HepG2 (cell line): ENCODE results near the gene LTB4R. TPM values are rescaled to one million over a fixed set of nuclear protein-coding genes. Genes with fewer than 3 reads are reported as not detected.

Experiments used
- CENPBD1 ChIP-seq: sonication (generic); formaldehyde crosslinking; IDR thresholded peaks from 2 replicates; pipeline ENCODE4 v1.8.0; 2022; ENCODE audit warnings: missing genetic modification reagents, low read depth, mild to moderate bottlenecking, borderline replicate concordance
- CENPT ChIP-seq: sonication (generic); formaldehyde crosslinking; IDR thresholded peaks from 2 replicates; pipeline ENCODE4 v1.8.0; 2022; ENCODE audit warnings: low read depth, mild to moderate bottlenecking, moderate library complexity, missing genetic modification reagents
- ERF ChIP-seq: IDR thresholded peaks from 2 replicates; pipeline ENCODE4 v1.6.1; 2018; ENCODE audit warnings: missing biosample characterization, missing genetic modification reagents
- KLF9 ChIP-seq: IDR thresholded peaks from 2 replicates; pipeline ENCODE4 v1.6.1; 2016; ENCODE audit warnings: low read depth
- MAZ ChIP-seq, 2 experiments: sonication (generic) in 1 of 2; formaldehyde crosslinking in 1 of 2; IDR thresholded peaks; 2 replicates each; pipeline versions ENCODE4 v1.5.0 to v1.6.1; 2012 to 2020; ENCODE audit warnings: low read depth in 2 of 2, mild to moderate bottlenecking in 2 of 2, borderline replicate concordance in 1 of 2, improper control_type of control experiment in 1 of 2, low read length in 1 of 2, missing genetic modification reagents in 1 of 2, moderate library complexity in 1 of 2
- MEF2D ChIP-seq: sonication (generic); formaldehyde crosslinking; IDR thresholded peaks from 2 replicates; pipeline ENCODE4 v1.5.1; 2020; ENCODE audit warnings: mild to moderate bottlenecking, missing genetic modification reagents
- MIER3 ChIP-seq: IDR thresholded peaks from 2 replicates; pipeline ENCODE4 v1.6.1; 2016; ENCODE audit warnings: missing compliant biosample characterization, borderline replicate concordance
- NR1H2 ChIP-seq: sonication (generic); formaldehyde crosslinking; IDR thresholded peaks from 2 replicates; pipeline ENCODE4 v1.8.1; 2022; ENCODE audit warnings: low read depth, missing genetic modification reagents, borderline replicate concordance
- RFXANK ChIP-seq: IDR thresholded peaks from 2 replicates; pipeline ENCODE4 v1.6.1; 2016
- TBX3 ChIP-seq: fragments of 450-650 bp; IDR thresholded peaks from 2 replicates; pipeline ENCODE4 v1.6.1; 2017; ENCODE audit warnings: antibody characterized with exemption, mild to moderate bottlenecking, inconsistent platforms, borderline replicate concordance
- ZBTB1 ChIP-seq: sonication (generic); formaldehyde crosslinking; IDR thresholded peaks from 2 replicates; pipeline ENCODE4 v1.4.0; 2020; ENCODE audit warnings: missing genetic modification reagents, borderline replicate concordance
- ZBTB44 ChIP-seq: sonication (generic); formaldehyde crosslinking; IDR thresholded peaks from 2 replicates; pipeline ENCODE4 v1.4.0; 2020; ENCODE audit warnings: missing genetic modification reagents
- ZNF264 ChIP-seq: sonication (generic); formaldehyde crosslinking; IDR thresholded peaks from 2 replicates; pipeline ENCODE4 v1.4.0; 2020; ENCODE audit warnings: missing genetic modification reagents
- ZNF407 ChIP-seq: sonication (generic); formaldehyde crosslinking; IDR thresholded peaks from one replicate; pipeline ENCODE4 v1.5.1; 2020; ENCODE audit warnings: mild to moderate bottlenecking, missing genetic modification reagents; ENCODE audit errors: not compliant biosample characterization
- ZNF550 ChIP-seq: sonication (generic); formaldehyde crosslinking; IDR thresholded peaks from 2 replicates; pipeline ENCODE4 v1.4.0; 2020; ENCODE audit warnings: mild to moderate bottlenecking, missing genetic modification reagents, borderline replicate concordance
- ZNF747 ChIP-seq: sonication (generic); formaldehyde crosslinking; IDR thresholded peaks from 2 replicates; pipeline ENCODE4 v1.8.1; 2023; ENCODE audit warnings: missing genetic modification reagents, mild to moderate bottlenecking, borderline replicate concordance
- polyA plus RNA-seq, 8 experiments: library from polyadenylated mRNA; depleted of rRNA in 3 of 8; stranded (reverse) in 7 of 8; unstranded in 1 of 8; fragments of >200 nt; fragmentation: Illumina TruSeq in 4 of 8; extraction: Trizol in 4 of 8; gene quantifications; 2 replicates each; pipeline versions ENCODE4 v1.2.1 to v1.2.3, GENCODE V29; 2011 to 2016; ENCODE audit warnings: low read depth in 4 of 8, missing spikeins in 1 of 8, mixed read lengths in 1 of 8; ENCODE audit not compliant: insufficient read depth in 1 of 8
- total RNA-seq, 5 experiments: library from RNA; depleted of rRNA; stranded (reverse); fragments of >200 nt; fragmentation: Illumina TruSeq; extraction: Trizol; gene quantifications; 2 replicates each; pipeline ENCODE4 v1.2.3, GENCODE V29; 2016; ENCODE audit warnings: low read depth in 1 of 5

LTB4R gene
- total and polyA plus RNA-seq, 2 of the 13 experiments (the other 11 are each of a cell fraction or from before 2014, with no cell fraction given): 3.2 to 8.2 TPM

- TF ChIP-seq ZNF407 (no peak), ZBTB1 (CRISPR knock-in tag) (no peak), RFXANK (CRISPR knock-in tag) (no peak), CENPBD1 (CRISPR knock-in tag) (no peak), ERF (CRISPR knock-in tag) (no peak), NR1H2 (CRISPR knock-in tag) (no peak), ZNF747 (CRISPR knock-in tag) (no peak), MAZ (IDR thresholded peaks at IDR 0.05; ENCODE audit: borderline replicate concordance, low read depth, low read length) (peak; percentile 69), MAZ (CRISPR knock-in tag; IDR thresholded peaks at IDR 0.05; ENCODE audit: low read depth) (peak; percentile 80), MEF2D (CRISPR knock-in tag) (peak; percentile 81), CENPT (CRISPR knock-in tag) (no peak), TBX3 (peak; percentile 81), MIER3 (no peak), KLF9 (CRISPR knock-in tag) (no peak), ZBTB44 (CRISPR knock-in tag) (no peak), ZNF264 (no peak), ZNF550 (CRISPR knock-in tag) (peak; percentile 97)
Observed at GRCh38 chr14:24366721-24367513, 55.6 kb downstream of the LTB4R start (continued).
